Ramos (cell line): ENCODE measurements around the gene ATP9B.

Source experiments
- in situ Hi-C: fragments of 300-500 bp; cut with MboI; formaldehyde crosslinking; loops from one replicate; pipeline ENCODE4 v1.14.3; 2022; ENCODE audit warnings: low sequenced_read_pairs; ENCODE audit not compliant: unreplicated experiment

ATP9B gene

DNA sequence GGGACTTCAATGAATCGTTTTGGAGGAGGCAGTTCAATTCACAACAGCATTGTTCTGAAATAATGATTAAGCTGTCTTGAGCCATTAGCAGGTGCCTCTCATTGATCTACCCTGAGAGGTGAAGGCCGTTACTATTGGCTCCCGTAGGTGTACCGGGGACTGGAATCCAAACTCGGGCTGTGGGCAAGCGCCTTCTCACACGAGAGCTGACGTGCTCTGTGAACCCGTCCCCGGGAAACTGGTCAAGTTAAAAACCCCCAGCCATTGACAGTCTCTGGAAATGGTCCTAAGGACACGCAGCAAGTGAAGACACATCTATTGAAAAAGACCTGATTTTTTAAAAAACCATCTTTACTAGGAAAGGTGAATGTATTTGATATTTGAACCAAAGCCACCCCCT is 318.4 kb downstream of the ATP9B start:
- in situ Hi-C loops, result no loop called here

DNA sequence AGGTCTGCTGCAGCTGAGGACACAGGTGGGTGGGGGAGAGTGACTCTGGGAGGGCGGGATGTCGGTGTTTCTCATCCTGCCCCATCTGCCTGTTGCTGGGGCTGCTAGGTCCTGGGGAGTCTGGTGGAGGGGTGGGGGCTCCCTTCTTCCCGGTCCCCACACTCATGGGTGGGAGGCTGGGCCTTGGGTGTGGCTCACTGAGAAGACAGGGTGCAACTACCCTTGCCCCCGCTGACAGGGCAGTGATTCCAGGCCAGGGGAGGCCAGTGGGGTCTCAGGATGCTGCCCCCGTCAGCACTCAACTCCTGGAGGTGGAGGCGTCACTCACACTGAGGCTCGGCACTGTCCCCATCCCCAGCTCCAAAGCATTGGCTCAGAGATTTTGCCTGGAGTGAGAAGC is 318.8 kb downstream of the ATP9B start:
- in situ Hi-C loops, result no loop called here

DNA sequence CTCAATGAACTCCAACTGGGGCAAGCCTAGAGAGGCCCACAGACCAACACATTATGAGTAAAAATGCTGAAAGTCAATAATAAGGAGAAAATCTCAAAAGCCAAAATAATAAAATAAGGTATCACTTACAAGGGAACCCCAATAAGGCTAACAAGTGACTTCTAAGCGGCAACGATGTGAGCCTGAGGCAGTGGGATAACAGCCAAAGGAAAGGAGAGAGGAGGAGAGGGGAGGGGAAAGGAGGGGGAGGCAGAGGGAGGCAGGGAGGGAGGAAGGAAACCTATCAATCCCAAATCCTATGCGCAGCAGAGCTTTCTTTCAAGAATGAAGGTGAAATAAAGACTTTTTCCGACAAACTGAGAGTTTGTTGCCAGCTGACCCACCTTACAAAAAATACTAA is 320.5 kb downstream of the ATP9B start:
- in situ Hi-C loops, result no loop called here

DNA sequence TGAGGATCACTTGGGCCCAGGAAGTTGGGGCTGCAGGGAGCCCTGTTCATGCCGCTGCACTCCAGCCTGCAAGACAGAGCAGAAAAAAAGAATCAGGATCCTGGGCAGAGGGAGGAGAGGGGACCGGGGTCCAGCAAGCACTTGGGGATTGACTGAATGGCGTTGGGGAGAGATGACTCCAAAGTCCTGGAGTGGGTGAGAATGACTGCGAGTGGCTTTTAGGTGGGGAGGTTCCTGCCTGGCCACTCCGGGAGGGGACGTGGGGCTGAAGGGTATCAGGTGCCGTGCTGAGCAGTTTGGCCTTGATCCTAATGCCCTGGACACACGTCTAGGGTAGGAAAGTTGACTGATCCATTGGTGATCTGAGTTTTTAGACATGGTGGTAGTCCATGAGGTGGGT is 323.0 kb downstream of the ATP9B start:
- in situ Hi-C loops, result no loop called here

DNA sequence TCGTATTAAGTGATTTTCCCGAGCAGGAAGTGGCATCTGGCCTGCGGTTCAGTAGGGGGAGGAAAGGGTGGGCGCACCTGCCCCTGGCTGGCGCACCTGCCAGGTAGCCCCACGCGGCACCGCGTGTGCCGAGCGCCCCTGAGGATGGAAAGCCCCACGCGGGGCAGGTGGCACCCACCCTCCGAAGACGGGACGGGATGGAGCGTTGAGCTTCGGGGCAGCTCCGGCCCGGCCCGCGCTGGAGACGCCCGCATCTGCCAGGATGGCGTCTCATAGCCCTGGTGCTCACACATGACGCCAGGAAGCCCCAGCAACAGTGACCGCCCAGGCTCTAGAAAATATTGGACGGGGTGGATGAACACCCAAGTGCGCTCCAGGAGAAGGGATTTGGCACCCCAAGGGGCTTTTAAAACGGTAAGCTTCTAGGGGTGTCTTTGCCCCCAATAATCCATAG is 324.0 kb downstream of the ATP9B start:
- in situ Hi-C loops, result no loop called here

DNA sequence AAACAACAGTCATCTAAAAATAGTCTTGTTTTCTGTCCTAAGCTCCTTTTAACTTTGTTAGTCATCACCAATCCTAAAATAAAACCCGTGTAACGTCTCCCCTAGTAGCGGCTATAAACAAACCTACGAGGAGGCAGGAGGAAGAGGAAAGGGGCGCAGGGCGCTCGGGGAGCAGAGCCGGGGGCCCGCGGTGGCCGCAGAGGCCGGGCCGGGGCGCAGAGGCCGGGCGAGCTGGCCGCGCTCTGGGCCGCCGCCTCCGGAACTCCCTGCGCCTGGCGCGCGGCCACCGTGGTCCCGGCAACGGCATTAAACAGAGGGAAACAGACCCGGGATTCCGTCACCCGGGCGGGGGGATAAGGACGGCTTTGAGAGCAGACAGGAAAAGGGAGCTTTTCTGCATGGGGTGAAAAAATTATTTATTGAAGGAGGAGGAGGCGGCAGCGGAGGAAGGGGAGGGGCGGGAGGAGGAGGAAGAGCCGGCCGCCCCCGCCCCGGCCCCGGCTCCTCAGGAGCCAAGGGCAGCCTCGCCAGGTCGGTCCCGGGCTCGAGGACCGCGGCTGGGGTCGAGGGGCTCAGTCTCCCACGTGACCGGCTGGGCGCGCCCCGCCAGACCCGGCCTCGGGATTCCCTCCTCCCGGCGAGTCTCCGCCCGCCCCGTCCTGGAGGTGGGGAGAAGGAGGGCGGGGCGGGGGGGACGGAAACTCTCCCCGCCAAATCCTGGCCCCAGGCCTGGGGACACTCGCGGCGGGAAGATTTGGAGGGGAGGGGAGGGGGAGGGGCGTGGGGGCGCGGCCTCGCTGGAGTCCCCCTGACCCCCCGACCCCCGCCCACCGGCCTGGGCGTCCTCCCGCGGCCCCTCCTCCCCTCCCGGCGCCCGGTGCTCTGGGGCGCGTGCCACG is 324.7 kb downstream of the ATP9B start:
- in situ Hi-C loops, result no loop called here

DNA sequence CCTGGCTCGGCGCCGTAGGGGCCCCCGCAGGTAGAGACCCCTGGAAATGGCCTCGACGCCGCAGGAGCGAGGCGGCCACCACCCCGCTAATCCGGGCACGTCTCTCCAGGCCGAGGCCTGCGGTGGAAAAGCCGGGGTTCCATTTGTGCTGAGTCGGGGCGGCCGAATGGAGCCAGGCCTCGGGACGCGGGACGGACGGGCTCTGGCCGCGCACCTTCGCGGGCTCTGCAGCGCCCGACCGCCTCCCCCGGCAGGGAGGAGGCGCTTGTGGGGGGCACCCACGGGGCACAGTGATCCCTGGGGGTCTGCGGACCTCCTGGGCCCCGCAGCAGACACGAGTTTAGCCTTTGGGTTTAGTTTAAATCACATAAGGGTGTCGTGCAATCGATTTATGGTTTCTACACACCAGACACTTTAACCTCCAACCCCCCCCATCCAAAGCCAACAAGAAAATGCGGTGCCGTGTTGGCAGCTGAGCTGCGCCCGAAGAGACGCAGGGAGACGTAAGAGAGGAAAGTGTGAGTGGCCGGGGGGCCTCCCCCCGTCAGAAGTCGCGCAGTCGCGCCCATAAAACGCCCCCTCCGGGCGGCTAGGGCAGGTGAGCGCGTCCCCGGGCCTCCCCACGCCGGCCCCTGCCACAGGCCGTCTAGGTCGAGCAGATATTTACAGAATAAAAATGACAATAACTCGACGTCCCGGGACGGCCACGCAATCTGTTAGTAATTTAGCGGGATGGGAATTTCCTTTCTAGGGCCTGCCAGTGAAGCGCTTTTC is 325.5 kb downstream of the ATP9B start:
- in situ Hi-C loops, result no loop called here

DNA sequence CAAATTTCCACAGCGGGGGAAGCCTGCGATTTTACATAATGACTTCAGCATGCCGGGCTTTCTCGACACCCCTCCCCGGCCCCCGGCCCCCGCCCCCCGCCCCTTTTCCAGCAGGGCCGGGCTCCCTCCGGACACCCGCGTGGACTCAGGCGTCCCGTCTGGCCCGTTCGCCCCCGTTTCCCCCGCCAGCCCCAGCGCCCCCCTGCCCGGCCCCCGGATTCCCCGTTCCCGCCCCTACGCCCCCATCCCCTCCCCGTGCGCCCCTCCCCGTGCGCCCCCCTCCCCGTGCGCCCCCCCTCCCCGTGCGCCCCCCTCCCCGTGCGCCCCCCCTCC is 326.1 kb downstream of the ATP9B start:
- in situ Hi-C loops, result no loop called here

DNA sequence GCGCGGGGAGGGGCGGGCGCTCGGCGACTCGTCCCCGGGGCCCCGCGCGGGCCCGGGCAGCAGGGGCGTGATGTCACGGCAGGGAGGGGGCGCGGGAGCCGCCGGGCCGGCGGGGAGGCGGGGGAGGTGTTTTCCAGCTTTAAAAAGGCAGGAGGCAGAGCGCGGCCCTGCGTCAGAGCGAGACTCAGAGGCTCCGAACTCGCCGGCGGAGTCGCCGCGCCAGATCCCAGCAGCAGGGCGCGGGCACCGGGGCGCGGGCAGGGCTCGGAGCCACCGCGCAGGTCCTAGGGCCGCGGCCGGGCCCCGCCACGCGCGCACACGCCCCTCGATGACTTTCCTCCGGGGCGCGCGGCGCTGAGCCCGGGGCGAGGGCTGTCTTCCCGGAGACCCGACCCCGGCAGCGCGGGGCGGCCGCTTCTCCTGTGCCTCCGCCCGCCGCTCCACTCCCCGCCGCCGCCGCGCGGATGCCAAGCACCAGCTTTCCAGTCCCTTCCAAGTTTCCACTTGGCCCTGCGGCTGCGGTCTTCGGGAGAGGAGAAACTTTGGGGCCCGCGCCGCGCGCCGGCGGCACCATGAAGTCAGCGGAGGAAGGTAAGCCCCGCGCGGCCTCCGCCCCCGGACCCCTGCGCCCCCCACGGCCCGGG is 326.7 kb downstream of the ATP9B start, which contains the start of gene NFATC1:
Gene NFATC1, plus strand, starts transcription at position 170 of the 644 bp plus-strand sequence. Its CDS starts 295 bp downstream, at position 465.
- in situ Hi-C loops, result no loop called here

DNA sequence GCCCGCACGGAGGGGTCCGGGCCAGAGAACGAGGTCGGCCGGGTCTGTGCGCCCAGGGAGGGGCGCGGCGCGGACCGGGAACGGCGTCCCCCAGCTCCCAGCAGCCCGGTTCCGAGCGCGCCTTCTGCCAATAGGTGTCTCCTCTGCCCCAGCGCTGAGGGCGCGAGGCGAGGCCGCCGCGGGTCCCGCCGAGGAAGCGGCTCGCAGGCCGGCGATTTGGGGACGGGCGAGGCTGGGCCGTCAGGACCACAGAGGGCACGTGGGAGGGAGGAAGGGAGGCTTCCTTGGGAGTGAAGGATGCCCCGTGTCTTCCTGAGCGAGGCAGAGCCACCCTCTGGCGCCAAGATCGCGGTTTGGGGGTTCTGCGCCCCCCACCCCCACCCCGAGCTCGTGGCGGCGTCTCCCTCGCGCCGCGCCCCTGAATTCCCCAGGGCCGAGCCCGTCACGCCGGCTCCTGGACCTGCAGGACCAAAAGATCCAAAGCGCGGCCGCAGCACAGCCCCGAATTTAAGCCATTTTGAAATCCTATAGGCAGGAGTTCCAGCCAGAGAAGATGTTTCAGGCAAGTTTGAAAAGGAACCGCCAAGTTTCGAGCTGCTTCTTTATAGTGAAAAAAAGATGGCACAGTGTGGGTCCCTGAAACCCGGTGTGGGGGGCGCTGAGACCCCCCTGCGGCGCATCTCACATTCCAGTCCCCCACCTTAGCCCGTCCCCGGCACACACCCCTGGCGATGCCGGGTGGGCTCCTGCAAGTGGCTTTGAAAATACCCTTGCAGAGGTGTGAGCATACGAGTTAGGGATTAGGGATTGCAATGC is 327.4 kb downstream of the ATP9B start:
- in situ Hi-C loops, result no loop called here

DNA sequence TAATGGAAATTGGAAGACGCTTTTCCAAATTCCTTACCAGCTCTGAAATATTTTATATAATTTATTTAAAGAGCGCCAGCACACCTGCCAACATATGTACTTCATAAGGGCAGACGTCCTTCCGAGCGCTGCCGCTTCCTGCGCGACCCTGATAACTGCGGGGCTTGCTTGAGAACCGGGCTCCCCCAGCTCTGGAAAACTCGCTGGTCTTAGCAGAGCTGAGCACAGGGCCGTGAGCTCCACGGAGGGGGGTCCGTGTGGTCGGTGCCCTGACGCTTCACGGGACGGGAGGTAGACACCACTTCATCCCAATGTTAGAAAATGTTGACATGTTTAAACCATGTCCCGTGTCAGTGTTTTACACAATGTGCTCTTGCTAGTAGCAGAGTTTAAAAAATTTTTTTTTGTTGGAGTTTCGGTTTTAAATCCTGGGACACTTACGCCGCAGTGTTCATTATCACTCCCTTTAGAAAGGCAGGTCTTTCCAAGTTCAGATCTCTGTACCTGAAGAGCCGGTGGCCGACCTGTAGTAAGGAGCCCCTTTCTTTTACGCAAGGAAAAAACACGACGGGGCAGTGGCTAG is 328.1 kb downstream of the ATP9B start:
- in situ Hi-C loops, result no loop called here

DNA sequence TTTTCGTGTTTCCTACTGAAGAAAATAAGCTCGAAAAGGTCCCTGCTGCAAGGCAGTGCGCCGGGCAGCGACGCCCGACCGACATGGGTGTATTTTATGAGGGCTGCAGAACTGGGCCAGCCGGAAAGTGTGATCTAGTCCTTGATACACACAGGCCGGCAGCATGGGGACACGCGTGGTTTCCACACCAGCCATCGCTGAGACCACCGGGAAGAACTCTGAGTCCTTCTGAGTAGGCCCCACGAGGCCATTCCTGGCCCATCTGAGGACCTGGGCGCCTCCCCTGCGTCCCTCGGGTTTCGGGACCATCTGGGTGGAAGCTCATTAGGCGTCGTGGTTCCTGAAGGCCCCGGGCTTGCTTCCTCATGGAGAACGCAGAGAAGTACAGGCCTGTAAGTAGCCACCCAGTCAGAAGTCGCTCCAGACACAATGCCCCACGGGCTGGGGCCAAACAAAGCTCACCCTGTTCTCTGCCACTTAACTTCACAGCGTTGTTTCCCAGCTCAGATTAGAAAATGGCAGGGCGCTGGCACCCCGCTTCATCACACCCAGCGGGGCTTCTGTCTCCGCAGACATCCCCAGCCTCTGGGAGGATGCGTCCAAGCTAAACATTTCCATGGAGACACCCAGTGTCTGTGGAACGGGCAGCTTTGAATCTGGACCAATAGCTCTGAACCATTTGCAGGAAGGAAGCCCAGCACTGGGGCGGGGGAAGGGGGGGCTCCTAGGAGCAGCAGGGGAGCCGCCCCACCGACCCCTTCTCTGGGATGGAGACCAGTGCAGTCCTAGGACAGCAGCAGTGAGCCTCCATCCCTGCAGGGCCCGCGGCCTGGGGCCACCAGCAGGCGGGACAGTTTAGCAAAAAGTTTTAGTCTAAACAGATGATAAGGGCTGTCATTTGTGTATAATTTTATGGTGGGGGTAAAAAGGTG is 328.9 kb downstream of the ATP9B start:
- in situ Hi-C loops, result no loop called here

DNA sequence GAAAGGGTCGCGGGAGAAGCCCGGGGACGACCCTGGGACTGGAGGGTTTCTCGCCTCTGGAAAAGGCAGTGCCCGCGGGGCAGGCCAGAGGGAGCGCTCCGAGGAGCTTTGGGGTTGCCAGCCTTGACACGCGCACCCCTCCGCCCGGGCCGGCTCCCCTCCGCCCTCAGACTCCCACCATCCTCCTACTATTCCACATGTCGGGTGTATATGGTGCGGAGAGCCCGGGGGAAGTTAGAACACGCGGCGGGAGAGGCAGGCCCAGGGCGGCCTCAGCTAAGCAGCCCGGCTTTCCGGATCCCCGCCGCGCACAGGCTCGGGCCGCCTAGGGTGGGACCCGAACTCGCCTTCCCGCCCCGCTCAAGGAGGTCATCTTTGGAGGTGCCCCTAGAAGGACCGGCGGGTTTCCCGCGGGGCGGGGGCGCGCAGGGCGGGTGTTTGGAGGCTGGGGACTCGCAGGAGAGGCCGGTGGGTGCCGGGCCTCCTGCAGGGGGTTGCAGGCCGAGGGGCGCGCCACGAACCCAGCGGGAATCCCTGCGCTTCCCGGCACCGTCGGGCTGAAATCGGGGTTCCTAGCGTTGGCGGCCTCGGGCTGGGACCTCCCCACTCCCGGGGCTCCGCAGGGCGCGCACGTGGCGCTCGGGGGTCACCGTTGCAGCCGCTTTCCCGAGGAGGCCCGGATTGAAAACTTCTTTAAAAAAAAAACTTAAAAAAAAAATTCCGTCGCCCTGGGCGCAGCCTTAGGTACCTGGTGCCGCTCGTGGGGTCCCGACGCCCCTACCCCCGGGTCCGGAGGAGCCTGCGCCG is 330.3 kb downstream of the ATP9B start:
- in situ Hi-C loops, result loop anchor here (5.0 to 10.0 kb wide), 2 partner anchors 63 to 115 kb away; no protein-coding TSS in a partner anchor

DNA sequence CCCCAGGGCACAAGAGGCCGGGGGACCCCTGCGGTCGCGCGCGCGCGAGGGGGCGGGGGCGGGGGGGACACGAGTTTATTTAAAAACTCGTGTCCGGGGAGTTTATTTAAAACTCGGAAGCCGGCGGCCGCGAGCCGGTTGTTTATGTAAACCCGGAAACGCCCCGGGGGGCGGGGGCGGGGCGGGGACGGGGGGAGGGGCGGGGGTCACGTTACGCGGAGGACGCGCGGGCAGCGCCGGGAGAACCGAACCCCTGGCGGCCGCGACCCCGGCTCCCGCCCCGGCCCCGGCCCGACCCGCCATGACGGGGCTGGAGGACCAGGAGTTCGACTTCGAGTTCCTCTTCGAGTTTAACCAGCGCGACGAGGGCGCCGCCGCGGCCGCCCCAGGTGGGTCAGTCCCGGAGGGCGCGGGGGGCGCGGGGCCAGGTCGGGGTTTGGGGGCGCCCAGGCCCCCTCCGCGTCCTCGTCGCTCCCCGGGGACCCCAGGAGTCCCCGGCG is 330.9 kb downstream of the ATP9B start:
- in situ Hi-C loops, result loop anchor here (5.0 to 10.0 kb wide), 2 partner anchors 62 to 115 kb away; no protein-coding TSS in a partner anchor

DNA sequence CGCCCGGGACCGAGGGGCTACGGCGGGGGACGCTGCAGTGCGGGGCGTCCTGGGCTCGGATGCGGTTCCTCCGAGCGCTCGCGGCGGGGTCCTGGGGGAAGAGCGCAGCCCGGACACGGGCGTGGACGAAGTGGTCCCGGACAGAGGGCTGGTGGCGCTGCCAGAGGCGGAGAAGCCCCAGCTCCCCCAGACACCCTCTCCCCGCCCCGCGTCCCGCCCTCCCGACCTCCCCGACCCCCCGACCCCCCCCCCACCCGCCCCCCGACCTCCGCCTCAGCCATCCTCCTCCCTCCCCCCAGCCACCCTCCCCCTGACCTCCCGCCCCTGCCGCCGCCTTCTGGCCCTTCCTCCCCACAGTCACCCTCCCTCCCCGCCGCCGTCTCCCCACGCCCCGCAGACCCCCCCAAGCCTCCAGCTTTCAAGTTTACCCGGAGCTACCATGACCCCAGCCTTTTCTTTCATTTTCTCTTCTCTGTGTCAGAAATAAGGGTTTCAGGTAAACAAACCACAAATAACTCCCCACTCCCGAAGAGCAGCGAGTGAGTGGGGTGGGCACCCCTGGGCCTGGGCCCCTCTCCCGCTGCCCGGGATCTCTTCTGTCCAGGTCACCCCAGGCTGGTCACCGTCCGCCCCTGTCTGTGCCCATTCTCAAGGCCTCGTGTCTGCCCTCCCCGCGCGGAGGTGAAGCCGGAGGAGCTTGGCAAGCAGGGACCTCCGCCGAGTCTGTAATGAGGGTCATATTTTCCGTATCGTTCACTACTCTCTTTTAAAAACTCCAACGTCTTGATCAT is 331.6 kb downstream of the ATP9B start:
- in situ Hi-C loops, result loop anchor here (5.0 to 10.0 kb wide), 2 partner anchors 62 to 114 kb away; no protein-coding TSS in a partner anchor

DNA sequence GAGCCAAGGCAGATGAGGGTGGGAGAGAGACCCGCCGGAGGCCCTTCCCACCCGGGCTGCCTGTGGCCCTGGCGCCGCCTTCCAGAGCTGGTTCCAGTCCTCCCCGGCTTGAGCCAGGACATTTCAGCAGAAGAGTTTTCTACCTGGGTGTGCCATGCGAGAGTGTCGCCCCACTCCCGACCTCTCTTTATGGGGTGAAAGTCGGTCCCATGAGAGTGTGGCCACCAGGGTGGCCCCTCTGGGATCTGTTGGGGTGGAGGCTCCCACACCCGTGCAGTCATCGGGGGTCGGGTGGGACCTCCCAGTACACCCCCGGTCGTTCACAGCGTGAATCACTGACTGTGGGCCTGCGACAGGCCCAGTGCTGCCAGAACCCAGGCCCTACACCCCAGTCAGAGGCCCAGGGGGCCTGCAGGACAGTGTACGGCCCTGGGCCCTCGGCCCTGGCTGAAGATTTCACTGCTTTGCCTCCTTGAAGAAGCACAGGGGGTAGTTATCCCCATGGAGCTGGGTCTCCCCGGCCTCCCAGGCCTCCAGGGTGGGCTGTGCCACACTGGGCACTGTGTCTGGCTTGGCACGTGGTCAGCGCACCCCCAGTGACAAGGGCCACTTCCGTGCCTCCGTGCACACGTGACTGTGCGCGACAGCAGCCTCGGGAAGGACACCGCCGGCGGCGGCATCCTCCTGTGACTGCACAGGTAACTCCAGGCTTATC is 332.5 kb downstream of the ATP9B start:
- in situ Hi-C loops, result loop anchor here (5.0 to 10.0 kb wide), 2 partner anchors 61 to 113 kb away; no protein-coding TSS in a partner anchor
